Activated CD8-positive, alpha-beta memory T cell treated with anti-CD3 and anti-CD28 coated beads, Interleukin-2, amount 50 U/mL, for 48 hours (primary cell): ENCODE results near the gene SOX6.

Experiments used
- DNase-seq: peaks from one replicate; pipeline ENCODE4 v3.0.0-alpha.2; 2020

SOX6 gene

GRCh38 chr11:15985127-15985859, 371.1 kb downstream of the SOX6 start:
- DNase-seq = no peak

GRCh38 chr11:15981292-15981691, 375.1 kb downstream of the SOX6 start:
- no peak for DNase-seq

- no peak for DNase-seq
These were observed 379.2 kb downstream of the SOX6 start for GRCh38 chr11:15977116-15977515.

GRCh38 chr11:15976433-15977045, 379.8 kb downstream of the SOX6 start:
- DNase-seq = no peak

- DNase-seq = no peak
These were observed 380.6 kb downstream of the SOX6 start for GRCh38 chr11:15975742-15976141.

GRCh38 chr11:15972838-15973237, 383.5 kb downstream of the SOX6 start:
- DNase-seq = no peak

GRCh38 chr11:15971215-15971546, 385.2 kb downstream of the SOX6 start:
- DNase-seq = no peak

- DNase-seq = no peak
These were observed 385.7 kb downstream of the SOX6 start for GRCh38 chr11:15970506-15971214.

GRCh38 chr11:15969701-15970329, 386.5 kb downstream of the SOX6 start:
- no peak for DNase-seq

GRCh38 chr11:15969281-15969680, 387.1 kb downstream of the SOX6 start:
- DNase-seq = no peak

GRCh38 chr11:15968461-15969130, 387.8 kb downstream of the SOX6 start:
- no peak for DNase-seq

- DNase-seq = no peak
These were observed 388.4 kb downstream of the SOX6 start for GRCh38 chr11:15967966-15968365.

GRCh38 chr11:15967166-15967565, 389.2 kb downstream of the SOX6 start:
- DNase-seq = no peak

GRCh38 chr11:15965562-15966250, 390.6 kb downstream of the SOX6 start:
- DNase-seq = no peak

GRCh38 chr11:15963266-15963665, 393.1 kb downstream of the SOX6 start:
- no peak for DNase-seq

GRCh38 chr11:15958910-15959309, 397.4 kb downstream of the SOX6 start:
- no peak for DNase-seq

- no peak for DNase-seq
These were observed 399.1 kb downstream of the SOX6 start for GRCh38 chr11:15957234-15957633.

- DNase-seq = no peak
These were observed 400.0 kb downstream of the SOX6 start for GRCh38 chr11:15956302-15956701.

- DNase-seq = no peak
These were observed 400.8 kb downstream of the SOX6 start for GRCh38 chr11:15955595-15955994.

- no peak for DNase-seq
These were observed 408.4 kb downstream of the SOX6 start for GRCh38 chr11:15947681-15948648.

GRCh38 chr11:15945726-15946125, 410.6 kb downstream of the SOX6 start:
- DNase-seq = no peak
